SK-N-SH (cell line): ENCODE data around the gene ODAD3. TPM values are rescaled to one million over a fixed set of nuclear protein-coding genes. Genes with fewer than 3 reads are reported as not detected.

ENCODE experiments used
- CTCF ChIA-PET: fragments of 300-600, 350-600 bp; formaldehyde crosslinking; extraction: SDS; loops from one replicate; lab custom pipeline; 2021; lab: Yijun Ruan, JAX
- POLR2A ChIA-PET: fragments of 350-600 bp; sonication (Branson Sonifier 250); formaldehyde crosslinking; extraction: SDS; loops from one replicate; lab custom pipeline; 2020; ENCODE audit warnings: antibody characterized with exemption, inconsistent platforms; lab: Yijun Ruan, JAX
- DNase-seq: peaks from one replicate; pipeline ENCODE4 v3.0.0; 2012
- H2AFZ ChIP-seq: fragments of 200-600 bp; sonication (generic); 2 replicates; pipeline ENCODE4 v1.8.1; 2016; ENCODE audit warnings: antibody characterized with exemption, mild to moderate bottlenecking, low read depth
- H3F3A ChIP-seq: fragments of 200-600 bp; sonication (generic); replicated peaks from 2 replicates; pipeline ENCODE3; 2016; ENCODE audit warnings: antibody characterized with exemption, mild to moderate bottlenecking; ENCODE audit not compliant: insufficient read depth
- H3K27ac ChIP-seq, 2 experiments: fragments of 200-500 bp in 1 of 2; fragments of 200-600 bp in 1 of 2; sonication (Bioruptor generic) in 1 of 2; sonication (generic), shearing (Covaris generic) in 1 of 2; 2 replicates each; pipeline versions ENCODE4 v1.5.1 to v1.6.1; 2014 to 2016; ENCODE audit warnings: low read depth in 2 of 2, inconsistent platforms in 1 of 2, low read length in 1 of 2, mild to moderate bottlenecking in 1 of 2, mixed read lengths in 1 of 2
- H3K27me3 ChIP-seq: fragments of 200-600 bp; sonication (generic), shearing (Covaris generic); 2 replicates; pipeline ENCODE4 v1.6.1; 2016; ENCODE audit warnings: mixed run types; ENCODE audit not compliant: insufficient read depth
- H3K36me3 ChIP-seq, 2 experiments: fragments of 200-500 bp in 1 of 2; fragments of 200-600 bp in 1 of 2; sonication (Bioruptor generic) in 1 of 2; sonication (generic) in 1 of 2; replicated peaks in 1 of 2; 2 replicates each; pipeline versions ENCODE3 to v1.5.1; 2014 to 2016; ENCODE audit warnings: low read length in 1 of 2, mild to moderate bottlenecking in 1 of 2; ENCODE audit not compliant: insufficient read depth in 2 of 2, control insufficient read depth in 1 of 2
- H3K4me1 ChIP-seq, 2 experiments: fragments of 200-500 bp in 1 of 2; fragments of 200-600 bp in 1 of 2; sonication (Bioruptor generic) in 1 of 2; sonication (generic), shearing (Covaris generic) in 1 of 2; 2 replicates each; pipeline versions ENCODE4 v1.5.1 to v1.6.1; 2014 to 2016; ENCODE audit warnings: low read depth in 1 of 2, low read length in 1 of 2, mixed run types in 1 of 2; ENCODE audit not compliant: insufficient read depth in 2 of 2, control insufficient read depth in 1 of 2
- H3K4me2 ChIP-seq: fragments of 200-600 bp; sonication (generic), shearing (Covaris generic); 2 replicates; pipeline ENCODE4 v1.6.1; 2017; ENCODE audit warnings: mixed run types
- H3K4me3 ChIP-seq, 2 experiments: fragments of 200-500 bp in 1 of 2; fragments of 200-600 bp in 1 of 2; sonication (Bioruptor generic) in 1 of 2; sonication (generic), shearing (Covaris generic) in 1 of 2; 2 replicates each; pipeline versions ENCODE4 v1.5.1 to v1.8.1; 2014 to 2016; ENCODE audit warnings: low read depth in 2 of 2, inconsistent platforms in 1 of 2, low read length in 1 of 2, mild to moderate bottlenecking in 1 of 2, mixed read lengths in 1 of 2, moderate library complexity in 1 of 2
- H3K79me2 ChIP-seq: fragments of 200-600 bp; sonication (generic); 2 replicates; pipeline ENCODE4 v1.8.1; 2017; ENCODE audit warnings: mild to moderate bottlenecking; ENCODE audit not compliant: insufficient read depth
- H3K9ac ChIP-seq: fragments of 200-600 bp; sonication (generic); 2 replicates; pipeline ENCODE4 v1.6.1; 2017; ENCODE audit warnings: mixed run types
- H3K9me2 ChIP-seq: fragments of 200-600 bp; sonication (generic); 2 replicates; pipeline ENCODE4 v1.6.1; 2017; ENCODE audit warnings: mixed run types
- H3K9me3 ChIP-seq: fragments of 200-600 bp; sonication (generic); 2 replicates; pipeline ENCODE4 v1.6.1; 2017; ENCODE audit warnings: mixed run types, mild to moderate bottlenecking, moderate library complexity
- H4K20me1 ChIP-seq: fragments of 200-600 bp; sonication (generic); 2 replicates; pipeline ENCODE4 v1.6.1; 2017; ENCODE audit warnings: mild to moderate bottlenecking, mixed run types; ENCODE audit not compliant: insufficient read depth
- CHD2 ChIP-seq: fragments of 150-350 bp; IDR thresholded peaks from 2 replicates; pipeline ENCODE4 v1.6.1; 2018; ENCODE audit warnings: low read length; ENCODE audit not compliant: partially characterized antibody
- CTCF ChIP-seq: fragments of 200-600 bp; sonication (generic); IDR thresholded peaks from 2 replicates; pipeline ENCODE4 v1.6.1; 2017; ENCODE audit warnings: antibody characterized with exemption, mild to moderate bottlenecking, moderate library complexity
- ELF1 ChIP-seq: IDR thresholded peaks from 2 replicates; pipeline ENCODE4 v1.4.0; 2012
- EP300 ChIP-seq, 2 experiments: IDR thresholded peaks; 2 replicates each; pipeline versions ENCODE4 v1.4.0 to v1.6.1; 2012; ENCODE audit warnings: borderline replicate concordance in 1 of 2, low read depth in 1 of 2, low read length in 1 of 2
- EZH2phosphoT487 ChIP-seq: fragments of 200-600 bp; sonication (generic); IDR thresholded peaks from 2 replicates; pipeline ENCODE4 v1.6.1; 2017; ENCODE audit warnings: low read depth, mixed run types, mild to moderate bottlenecking, antibody characterized with exemption, moderate library complexity, borderline replicate concordance
- FOXJ3 ChIP-seq: sonication (generic); formaldehyde crosslinking; IDR thresholded peaks from 2 replicates; pipeline ENCODE4 v1.5.1; 2020; ENCODE audit warnings: mild to moderate bottlenecking, missing genetic modification reagents
- FOXM1 ChIP-seq: IDR thresholded peaks from 2 replicates; pipeline ENCODE4 v1.4.0; 2012; ENCODE audit warnings: low read depth, mild to moderate bottlenecking
- IRF3 ChIP-seq: fragments of 150-350 bp; IDR thresholded peaks from 2 replicates; pipeline ENCODE4 v1.6.1; 2016; ENCODE audit warnings: mild to moderate bottlenecking, low read depth, low read length
- JUND ChIP-seq: IDR thresholded peaks from 2 replicates; pipeline ENCODE4 v1.4.0; 2012
- MAX ChIP-seq: IDR thresholded peaks from 2 replicates; pipeline ENCODE4 v1.4.0; 2012; ENCODE audit warnings: low read depth
- MEF2A ChIP-seq: IDR thresholded peaks from 2 replicates; pipeline ENCODE4 v1.4.0; 2012; ENCODE audit warnings: low read depth, borderline replicate concordance
- MXI1 ChIP-seq: IDR thresholded peaks from 2 replicates; pipeline ENCODE4 v1.6.1; 2012; ENCODE audit warnings: mild to moderate bottlenecking, low read depth, low read length, improper control_type of control experiment
- NRF1 ChIP-seq: IDR thresholded peaks from 2 replicates; pipeline ENCODE4 v1.6.1; 2012; ENCODE audit warnings: low read depth, mild to moderate bottlenecking, low read length
- POLR2AphosphoS5 ChIP-seq: IDR thresholded peaks from 2 replicates; pipeline ENCODE4 v1.6.1; 2012; ENCODE audit warnings: low read depth, low read length
- RAD21 ChIP-seq: IDR thresholded peaks from 2 replicates; pipeline ENCODE4 v1.6.1; 2012; ENCODE audit warnings: mild to moderate bottlenecking, low read length
- RCOR1 ChIP-seq: fragments of 150-350 bp; IDR thresholded peaks from 2 replicates; pipeline ENCODE4 v1.6.1; 2017; ENCODE audit warnings: antibody characterized with exemption, low read length
- RFX5 ChIP-seq: IDR thresholded peaks from 2 replicates; pipeline ENCODE4 v1.6.1; 2012; ENCODE audit warnings: mild to moderate bottlenecking, improper control_type of control experiment, low read length
- RXRA ChIP-seq: IDR thresholded peaks from 2 replicates; pipeline ENCODE4 v1.4.0; 2012; ENCODE audit warnings: low read depth, mild to moderate bottlenecking, borderline replicate concordance
- SIN3A ChIP-seq: IDR thresholded peaks from 2 replicates; pipeline ENCODE4 v1.6.1; 2012; ENCODE audit warnings: low read depth, mild to moderate bottlenecking, low read length, moderate library complexity, borderline replicate concordance
- TAF1 ChIP-seq: IDR thresholded peaks from 2 replicates; pipeline ENCODE4 v1.6.1; 2012; ENCODE audit warnings: low read depth, mild to moderate bottlenecking, low read length, moderate library complexity, borderline replicate concordance
- TEAD4 ChIP-seq: IDR thresholded peaks from 2 replicates; pipeline ENCODE4 v1.4.0; 2012; ENCODE audit warnings: mild to moderate bottlenecking, borderline replicate concordance; ENCODE audit not compliant: insufficient read depth
- USF1 ChIP-seq: IDR thresholded peaks from 2 replicates; pipeline ENCODE4 v1.4.0; 2012; ENCODE audit warnings: low read depth, borderline replicate concordance
- USF2 ChIP-seq: fragments of 150-350 bp; IDR thresholded peaks from 2 replicates; pipeline ENCODE4 v1.6.1; 2017; ENCODE audit warnings: antibody characterized with exemption, low read length, low read depth, borderline replicate concordance
- YY1 ChIP-seq: IDR thresholded peaks from 2 replicates; pipeline ENCODE4 v1.4.0; 2012; ENCODE audit warnings: low read depth, mild to moderate bottlenecking
- ZBTB33 ChIP-seq: IDR thresholded peaks from 2 replicates; pipeline ENCODE4 v1.4.0; 2012; ENCODE audit warnings: low read depth, borderline replicate concordance
- WGBS: methylation state at CpG from one replicate; pipeline ENCODE4 v1.1.6; 2017; ENCODE audit warnings: low lambda C conversion rate; 5-methylcytosine and 5-hydroxymethylcytosine counted together
- polyA plus RNA-seq, 3 experiments: library from polyadenylated mRNA; depleted of rRNA; stranded (reverse); fragments of >200 nt; gene quantifications; 2 replicates each; pipeline ENCODE4 v1.2.3, GENCODE V29; 2012

Gene ODAD3
- polyA plus RNA-seq, 1 of the 3 experiments (the other 2 are of a cell fraction): 4.2 TPM

- Histone ChIP-seq H3K4me1 (peaks cover 16 to 19% of the 10 kb centered on the region in 2 experiments; a peak in 3 of 4 replicates), H3K9ac (peak overlapping the region; percentile 56), H2AFZ (peak overlapping the region; percentile 87), H3F3A (peaks cover 36% of the 10 kb centered on the region), H3K79me2 (peaks cover 17% of the 10 kb centered on the region), H3K27ac (peak overlapping the region; percentile 51 to 73), H3K36me3 (no peaks in the 10 kb centered on the region), H3K9me3 (no peaks in the 10 kb centered on the region), H3K4me2 (peak overlapping the region; percentile 79), H3K9me2 (no peaks in the 10 kb centered on the region), H3K27me3 (no peaks in the 10 kb centered on the region), H4K20me1 (no peaks in the 10 kb centered on the region), H3K4me3 (peak overlapping the region; percentile 61 to 70)
- 4% methylated on average over 33 of the region's 54 CpGs for WGBS
- POLR2A ChIA-PET: interaction anchor here (0.7 to 4.3 kb wide), 9 partner anchors 34 to 100 kb away, joined by 3 to 30 read pairs (median 6); partner anchors contain the start of genes CCDC159, ELAVL3, ODAD3 and RGL3
- CTCF ChIA-PET: interaction anchor here (0.6 to 6.4 kb wide), 42 partner anchors 7 to 203 kb away, joined by 3 to 85 read pairs (median 5); partner anchors contain the start of genes ELAVL3, ELOF1, ODAD3 and PRKCSH
- peak; percentile 95 for DNase-seq
- TF ChIP-seq IRF3 (peak; percentile 64), TAF1 (peak; percentile 61; the same call in 1 of the 2 replicates), FOXJ3 (no peak), POLR2AphosphoS5 (peak; percentile 68; the same call in 1 of the 2 replicates), RFX5 (peak; percentile 56; the same call in 1 of the 2 replicates), USF1 (no peak), CTCF (peak; percentile 72), SIN3A (peak; percentile 70), RAD21 (peak; percentile 42), EZH2phosphoT487 (no peak), TEAD4 (no peak), JUND (no peak), ELF1 (no peak), NRF1 (no peak), MXI1 (0 out of 2 replicates have a peak, but pooled peaks have one; percentile 59), MEF2A (no peak), USF2 (no peak), FOXM1 (no peak), YY1 (no peak), CHD2 (peak; percentile 74), ZBTB33 (no peak), EP300 (IDR thresholded peaks at IDR 0.05; ENCODE audit: borderline replicate concordance in 1 of 2, low read depth in 1 of 2, low read length in 1 of 2) (no peak), RXRA (no peak), RCOR1 (no peak), MAX (peak; percentile 9)
Measured at GRCh38 chr19:11380653-11381537, 54.0 kb downstream of the ODAD3 start.
